Measurements from ENCODE around the gene PHKA1. TPM values are rescaled to one million over a fixed set of nuclear protein-coding genes. Genes with fewer than 3 reads are reported as not detected.

The PHKA1 gene
- total RNA-seq, 2 donors from 2014 or later = 6.7 to 10.2 TPM

DNA sequence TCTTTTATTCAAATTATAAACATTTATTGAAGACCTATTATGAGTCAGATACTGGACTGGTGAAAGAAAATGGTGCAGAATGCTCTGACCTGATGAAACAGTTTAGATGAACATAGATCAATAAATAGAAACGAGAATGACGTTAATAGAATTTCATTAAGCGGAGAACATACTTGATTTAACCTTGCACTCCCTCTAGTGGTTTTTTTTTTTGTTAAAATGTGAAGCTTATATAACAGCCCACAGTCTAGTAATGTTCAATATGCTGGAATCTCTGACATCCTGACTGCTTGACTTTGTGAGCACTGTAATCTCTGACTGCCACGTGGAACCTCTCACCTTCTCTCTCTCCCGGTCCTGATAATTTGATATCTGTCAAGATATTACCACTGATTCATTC lies 173.8 kb downstream of the PHKA1 start:
- H3K27me3 ChIP-seq (ENCODE audit: control insufficient read depth, insufficient read depth, low read length, poor library complexity, severe bottlenecking) = no peaks in the 10 kb centered on the region
- WGBS, 2 experiments (ENCODE audit: insufficient coverage in 1 of 2, insufficient read length in 1 of 2) = 83% methylated on average over 4 of the region's 5 CpGs; no CpG with 5 or more reads in 1 of the 2 experiments
- Mint-ChIP-seq H3K9me3 (peaks cover 44% of the 10 kb centered on the region), H3K27me3 (ENCODE audit: insufficient read depth) (no peaks in the 10 kb centered on the region), H3K4me3 (no peak overlapping the region), H3K4me1 (no peaks in the 10 kb centered on the region), H3K36me3 (ENCODE audit: low read depth) (peaks cover 2% of the 10 kb centered on the region), H3K27ac (no peak overlapping the region)
- no peak overlapping the region for H3K27ac ChIP-seq (ENCODE audit: low read depth, low read length)
- DNase-seq = no peak
- H3K4me1 ChIP-seq (ENCODE audit: control insufficient read depth, insufficient read depth, low read length) = no peaks in the 10 kb centered on the region
- TF ChIP-seq, protein P1, sequence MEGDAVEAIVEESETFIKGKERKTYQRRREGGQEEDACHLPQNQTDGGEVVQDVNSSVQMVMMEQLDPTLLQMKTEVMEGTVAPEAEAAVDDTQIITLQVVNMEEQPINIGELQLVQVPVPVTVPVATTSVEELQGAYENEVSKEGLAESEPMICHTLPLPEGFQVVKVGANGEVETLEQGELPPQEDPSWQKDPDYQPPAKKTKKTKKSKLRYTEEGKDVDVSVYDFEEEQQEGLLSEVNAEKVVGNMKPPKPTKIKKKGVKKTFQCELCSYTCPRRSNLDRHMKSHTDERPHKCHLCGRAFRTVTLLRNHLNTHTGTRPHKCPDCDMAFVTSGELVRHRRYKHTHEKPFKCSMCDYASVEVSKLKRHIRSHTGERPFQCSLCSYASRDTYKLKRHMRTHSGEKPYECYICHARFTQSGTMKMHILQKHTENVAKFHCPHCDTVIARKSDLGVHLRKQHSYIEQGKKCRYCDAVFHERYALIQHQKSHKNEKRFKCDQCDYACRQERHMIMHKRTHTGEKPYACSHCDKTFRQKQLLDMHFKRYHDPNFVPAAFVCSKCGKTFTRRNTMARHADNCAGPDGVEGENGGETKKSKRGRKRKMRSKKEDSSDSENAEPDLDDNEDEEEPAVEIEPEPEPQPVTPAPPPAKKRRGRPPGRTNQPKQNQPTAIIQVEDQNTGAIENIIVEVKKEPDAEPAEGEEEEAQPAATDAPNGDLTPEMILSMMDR (conservative IDR thresholded peaks at IDR 0.05) = peak; percentile 63
- H3K9me3 ChIP-seq (ENCODE audit: control insufficient read depth, low read length) = no peaks in the 10 kb centered on the region
- peaks cover 4% of the 10 kb centered on the region for H3K36me3 ChIP-seq (ENCODE audit: control insufficient read depth, insufficient read depth, low read length)
- H3K9ac ChIP-seq (ENCODE audit: extremely low read depth, low read length, poor library complexity, severe bottlenecking) = no peak overlapping the region
- no peak overlapping the region for H3K4me3 ChIP-seq (ENCODE audit: low read length)

DNA sequence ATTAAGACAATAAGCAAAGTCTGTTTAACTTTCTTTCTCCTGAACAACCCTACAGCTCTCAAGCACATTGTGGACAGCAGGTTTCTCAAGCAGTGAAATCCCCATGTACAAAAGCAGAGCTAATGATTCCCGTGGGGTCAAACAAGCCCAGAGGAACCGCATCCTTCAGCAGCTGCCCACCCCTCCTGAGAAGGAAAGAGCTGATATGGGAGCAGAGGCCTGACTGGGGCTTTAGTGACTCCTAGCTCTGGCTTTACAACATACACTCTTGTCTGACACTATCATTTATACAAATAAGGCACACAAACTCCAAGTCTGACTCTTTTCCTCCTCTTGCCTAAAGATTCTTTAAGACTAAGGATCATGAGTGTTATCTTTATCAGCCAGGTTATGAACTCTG lies 174.3 kb downstream of the PHKA1 start:
- H3K4me1 ChIP-seq (ENCODE audit: control insufficient read depth, insufficient read depth, low read length) = no peaks in the 10 kb centered on the region
- H3K9ac ChIP-seq (ENCODE audit: extremely low read depth, low read length, poor library complexity, severe bottlenecking) = no peak overlapping the region
- TF ChIP-seq, protein P1 (conservative IDR thresholded peaks at IDR 0.05) = no peak
- H3K9me3 Mint-ChIP-seq = peaks cover 42% of the 10 kb centered on the region
- H3K4me1 Mint-ChIP-seq = no peaks in the 10 kb centered on the region
- no peaks in the 10 kb centered on the region for H3K9me3 ChIP-seq (ENCODE audit: control insufficient read depth, low read length)
- H3K36me3 Mint-ChIP-seq (ENCODE audit: low read depth) = peaks cover under 1% of the 10 kb centered on the region
- H3K36me3 ChIP-seq (ENCODE audit: control insufficient read depth, insufficient read depth, low read length) = peaks cover 4% of the 10 kb centered on the region
- H3K4me3 ChIP-seq (ENCODE audit: low read length) = no peak overlapping the region
- no peak for DNase-seq
- H3K27ac Mint-ChIP-seq = no peak overlapping the region
- no peaks in the 10 kb centered on the region for H3K27me3 ChIP-seq (ENCODE audit: control insufficient read depth, insufficient read depth, low read length, poor library complexity, severe bottlenecking)
- 94% methylated on average over 2 of the region's 2 CpGs; no CpG with 5 or more reads in 1 of the 2 experiments for WGBS, 2 experiments (ENCODE audit: insufficient coverage in 1 of 2, insufficient read length in 1 of 2)
- no peak overlapping the region for H3K27ac ChIP-seq (ENCODE audit: low read depth, low read length)
- no peak overlapping the region for H3K4me3 Mint-ChIP-seq
- H3K27me3 Mint-ChIP-seq (ENCODE audit: insufficient read depth) = no peaks in the 10 kb centered on the region

DNA sequence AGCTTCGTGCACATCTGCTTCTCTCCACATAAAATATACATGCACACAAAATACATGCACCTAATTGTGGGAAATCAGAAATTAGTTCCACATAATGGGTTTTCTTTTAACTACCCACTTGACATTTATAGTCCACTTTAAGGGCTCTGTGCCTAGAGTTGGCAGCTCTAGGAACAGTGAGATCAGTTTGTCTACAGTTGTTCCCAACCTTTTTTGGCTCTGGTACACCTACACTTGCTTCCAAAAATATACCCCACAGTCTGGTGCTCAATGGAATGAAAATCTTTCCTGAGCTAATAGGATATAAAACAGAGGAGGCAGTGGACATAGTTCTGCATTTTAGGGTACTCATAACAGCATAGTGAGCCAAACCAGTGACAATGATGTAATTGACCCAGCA lies 177.6 kb downstream of the PHKA1 start:
- Mint-ChIP-seq H3K27ac (no peak overlapping the region), H3K9me3 (peaks cover 27% of the 10 kb centered on the region), H3K27me3 (ENCODE audit: insufficient read depth) (no peaks in the 10 kb centered on the region), H3K36me3 (ENCODE audit: low read depth) (peaks cover 2% of the 10 kb centered on the region), H3K4me3 (no peak overlapping the region), H3K4me1 (no peaks in the 10 kb centered on the region)
- H3K9ac ChIP-seq (ENCODE audit: extremely low read depth, low read length, poor library complexity, severe bottlenecking) = no peak overlapping the region
- no peak overlapping the region for H3K27ac ChIP-seq (ENCODE audit: low read depth, low read length)
- no peaks in the 10 kb centered on the region for H3K4me1 ChIP-seq (ENCODE audit: control insufficient read depth, insufficient read depth, low read length)
- H3K9me3 ChIP-seq (ENCODE audit: control insufficient read depth, low read length) = no peaks in the 10 kb centered on the region
- H3K4me3 ChIP-seq (ENCODE audit: low read length) = no peak overlapping the region
- TF ChIP-seq, protein P1 (conservative IDR thresholded peaks at IDR 0.05) = no peak
- no peaks in the 10 kb centered on the region for H3K36me3 ChIP-seq (ENCODE audit: control insufficient read depth, insufficient read depth, low read length)
- no peak for DNase-seq
- 100% methylated on average over 1 of the region's 1 CpG; no CpG with 5 or more reads in 1 of the 2 experiments for WGBS, 2 experiments (ENCODE audit: insufficient coverage in 1 of 2, insufficient read length in 1 of 2)
- H3K27me3 ChIP-seq (ENCODE audit: control insufficient read depth, insufficient read depth, low read length, poor library complexity, severe bottlenecking) = no peaks in the 10 kb centered on the region

Data from endodermal cell (in vitro differentiated cells).